SK-N-SH treated with all-trans-retinoic acid at 6 μM for 48 hours (cell line): Measurements from ENCODE around the gene AATF.

Experiments
- ARNTL ChIP-seq: fragments of 450-650 bp; formaldehyde crosslinking; IDR thresholded peaks from 2 replicates; pipeline ENCODE4 v1.5.0; 2020; ENCODE audit warnings: low read depth, mild to moderate bottlenecking, moderate library complexity, borderline replicate concordance
- PATZ1 ChIP-seq: fragments of 250-450 bp; sonication (Bioruptor Pico); IDR thresholded peaks from 2 replicates; pipeline ENCODE4 v1.8.0; 2020; ENCODE audit warnings: mild to moderate bottlenecking, moderate library complexity, borderline replicate concordance
- SNAI2 ChIP-seq: fragments of 250-450 bp; sonication (Bioruptor Pico); IDR thresholded peaks from 2 replicates; pipeline ENCODE4 v1.5.0; 2020; ENCODE audit warnings: mild to moderate bottlenecking, moderate library complexity

- no peak for TF ChIP-seq ARNTL (CRISPR knock-in tag)
- TF ChIP-seq PATZ1 (CRISPR knock-in tag): no peak
- no peak for TF ChIP-seq SNAI2
These were observed 24.9 kb upstream of the AATF start for GRCh38 chr17:36923814-36924221.
